SKM-1 (cell line): ENCODE measurements around the gene SLC22A23.

Experiments used
- DNase-seq: peaks from one replicate; lab custom pipeline; 2025; ENCODE audit not compliant: unreplicated experiment; lab: John Stamatoyannopoulos, UW

The SLC22A23 gene

DNA sequence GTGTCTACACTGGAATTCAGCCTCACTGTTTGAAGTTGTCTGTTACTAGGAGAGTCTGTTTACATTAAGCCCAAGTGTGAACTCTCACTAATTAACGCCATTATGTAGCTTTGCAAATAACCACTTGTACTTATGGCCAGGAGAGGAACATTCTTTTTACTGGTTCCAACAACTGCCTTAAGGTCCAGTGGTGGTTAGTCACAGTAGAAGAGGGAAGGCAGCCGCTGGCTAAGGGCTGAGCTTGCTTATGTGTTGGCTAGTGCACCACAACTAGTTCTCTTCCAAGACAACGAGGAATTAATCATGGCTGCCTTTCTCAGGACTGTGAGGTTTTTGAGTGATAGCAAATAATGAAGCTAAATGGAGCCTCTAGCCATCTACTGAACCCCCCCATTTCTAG lies 14.9 kb upstream of the SLC22A23 start:
- DNase-seq, result no peak

DNA sequence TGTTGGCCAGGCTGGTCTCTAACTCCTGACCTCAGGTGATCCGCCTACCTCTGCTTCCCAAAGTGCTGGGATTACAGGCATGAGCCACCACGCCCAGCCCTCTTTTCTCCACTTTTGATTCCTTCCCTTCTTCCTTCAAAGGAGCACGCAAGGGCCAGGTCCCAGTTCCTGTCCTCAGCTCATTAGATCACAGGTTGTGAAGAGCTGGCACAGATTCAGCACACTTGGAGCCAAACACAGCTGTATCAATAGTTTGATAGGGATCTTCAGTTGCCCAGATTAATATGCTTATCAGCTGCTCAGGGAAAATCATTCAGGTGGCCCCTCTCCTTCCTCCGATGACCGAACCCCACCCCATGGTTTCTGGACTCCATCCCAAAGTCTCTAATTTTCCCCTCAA lies 14.4 kb upstream of the SLC22A23 start:
- DNase-seq, result no peak

- no peak for DNase-seq
Observed at GRCh38 chr6:3468585-3468984, 11.7 kb upstream of the SLC22A23 start.

- DNase-seq, result no peak
Observed at GRCh38 chr6:3467996-3468395, 11.1 kb upstream of the SLC22A23 start.

- no peak for DNase-seq
Observed at GRCh38 chr6:3466488-3467219, 9.8 kb upstream of the SLC22A23 start.

DNA sequence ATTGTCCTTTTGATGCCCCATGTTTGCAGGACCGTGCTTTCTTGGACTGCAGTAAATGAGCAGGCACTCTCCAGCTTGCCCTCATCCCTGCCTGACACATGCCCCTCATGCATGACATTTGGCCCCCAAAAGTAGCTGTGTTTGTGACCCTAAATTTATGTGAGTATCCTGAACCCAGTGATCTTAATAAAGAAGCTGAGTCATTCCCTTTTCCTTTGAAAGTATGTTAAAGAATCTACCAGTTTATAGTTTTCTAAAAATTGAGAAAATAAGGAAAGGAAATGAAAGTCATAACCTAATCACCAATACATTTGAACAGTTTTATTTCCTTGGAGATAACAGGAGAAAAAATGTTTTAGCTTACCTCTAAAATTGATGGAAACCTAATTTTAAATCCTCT lies 3.4 kb upstream of the SLC22A23 start:
- DNase-seq, result no peak

GRCh38 chr6:3458706-3459421 lies 2.0 kb upstream of the SLC22A23 start:
- no peak for DNase-seq

DNA sequence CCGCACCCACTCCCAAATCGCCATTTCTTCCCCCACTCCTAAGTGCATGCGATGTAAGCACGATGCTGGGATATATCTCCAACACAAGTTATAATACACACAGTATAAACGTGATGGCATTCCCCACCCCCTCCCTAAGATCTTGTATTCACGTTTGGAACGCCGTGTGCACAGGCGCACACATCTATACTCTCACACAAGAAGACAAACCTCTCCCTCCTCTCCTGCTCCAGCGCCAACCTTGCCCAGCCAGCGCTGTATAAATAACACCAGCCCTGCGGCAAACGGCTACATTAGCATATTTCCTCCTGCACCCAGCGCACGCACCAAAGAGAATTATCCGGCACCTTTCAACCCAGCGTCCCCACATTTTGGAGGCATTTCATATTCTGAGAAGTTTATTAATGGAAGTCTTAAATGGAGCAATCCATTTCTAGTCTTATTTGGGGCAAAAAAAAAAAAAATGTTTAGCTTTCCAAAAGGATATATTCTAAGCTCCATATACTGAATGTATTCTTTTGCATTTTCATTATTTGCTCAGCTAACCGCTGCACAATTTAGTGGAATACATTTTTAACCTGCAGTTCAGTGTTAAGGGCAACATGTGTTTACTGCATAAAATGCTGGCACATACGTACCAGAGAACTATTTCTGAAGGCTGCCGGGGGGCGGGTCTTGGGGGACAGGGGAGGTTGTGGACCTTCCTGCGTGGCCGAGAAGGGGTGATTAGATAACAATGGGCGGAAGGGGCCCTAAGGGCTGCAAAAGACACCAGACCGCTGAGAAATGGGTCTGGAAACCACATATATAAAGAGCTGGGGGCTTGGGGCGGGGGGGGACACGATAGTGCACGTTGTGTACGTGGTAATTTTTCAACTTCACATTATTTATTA lies 1.1 kb upstream of the SLC22A23 start:
- DNase-seq, result no peak

- no peak for DNase-seq
Observed at GRCh38 chr6:3456395-3456897, 404 bp downstream of the SLC22A23 start.

DNA sequence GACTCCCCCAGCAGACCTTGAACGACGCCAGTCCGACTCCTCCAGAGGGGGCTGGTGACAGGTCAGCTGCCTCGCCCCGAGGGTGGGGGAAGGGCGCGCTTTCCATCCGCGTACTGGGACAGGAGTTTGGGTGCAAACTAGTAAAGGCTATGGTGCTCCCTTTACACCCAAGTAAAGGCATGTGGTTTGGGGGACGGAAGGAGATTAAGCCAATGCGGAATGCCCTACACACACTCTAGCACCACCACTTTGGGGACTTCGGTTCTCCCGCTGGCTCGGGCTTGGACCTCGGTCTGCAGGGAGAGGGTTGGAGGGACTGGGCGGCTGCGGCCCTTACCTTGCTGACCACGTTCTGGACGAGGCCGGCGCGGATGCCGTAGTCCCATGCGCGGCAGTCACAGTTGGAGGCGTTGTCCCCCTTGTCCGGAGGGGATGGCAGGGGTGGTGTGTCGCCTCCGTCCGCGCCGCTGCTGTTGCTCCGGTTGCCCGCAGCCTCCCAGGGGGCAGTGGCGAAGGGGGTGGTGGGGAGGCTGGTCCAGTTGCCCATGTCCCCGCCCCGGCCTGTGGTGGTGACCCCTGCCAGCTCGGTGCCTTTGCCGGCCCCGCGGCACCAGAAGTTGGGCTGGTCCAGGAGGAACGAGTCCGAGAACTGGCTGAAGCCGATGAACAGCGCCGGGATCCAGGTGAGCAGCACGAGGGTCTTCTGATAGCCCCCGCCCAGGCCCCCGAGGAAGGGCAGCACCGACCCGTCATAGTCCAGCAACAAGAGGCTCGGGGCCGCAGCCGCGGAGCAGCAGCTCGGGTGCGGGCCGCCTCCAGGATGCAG lies 1.1 kb downstream of the SLC22A23 start:
- no peak for DNase-seq

- DNase-seq, result no peak
Observed at GRCh38 chr6:3455147-3455568, 1.7 kb downstream of the SLC22A23 start.

GRCh38 chr6:3454273-3455010 lies 2.4 kb downstream of the SLC22A23 start:
- no peak for DNase-seq

GRCh38 chr6:3453413-3454272 lies 3.2 kb downstream of the SLC22A23 start:
- DNase-seq, result no peak

DNA sequence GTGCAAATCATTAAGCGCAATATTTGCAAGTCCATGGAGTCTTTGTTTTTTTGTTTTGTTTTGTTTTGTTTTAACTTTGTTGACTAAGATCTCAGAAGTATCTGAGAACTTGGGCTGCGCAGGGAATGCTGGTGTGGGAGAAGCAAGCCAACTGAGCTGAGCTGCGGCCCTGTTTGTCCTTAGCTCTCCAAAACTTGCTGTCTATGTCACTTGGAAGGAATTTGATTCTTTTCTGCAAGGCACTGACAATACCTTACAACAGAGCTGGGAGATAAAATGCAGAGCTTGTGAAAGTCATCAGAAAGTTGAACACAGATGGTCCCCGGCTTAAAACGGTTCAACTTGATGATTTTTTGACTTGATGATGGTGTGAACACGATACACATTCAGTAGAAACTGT lies 5.4 kb downstream of the SLC22A23 start:
- no peak for DNase-seq

- no peak for DNase-seq
Observed at GRCh38 chr6:3450888-3451287, 6.0 kb downstream of the SLC22A23 start.

DNA sequence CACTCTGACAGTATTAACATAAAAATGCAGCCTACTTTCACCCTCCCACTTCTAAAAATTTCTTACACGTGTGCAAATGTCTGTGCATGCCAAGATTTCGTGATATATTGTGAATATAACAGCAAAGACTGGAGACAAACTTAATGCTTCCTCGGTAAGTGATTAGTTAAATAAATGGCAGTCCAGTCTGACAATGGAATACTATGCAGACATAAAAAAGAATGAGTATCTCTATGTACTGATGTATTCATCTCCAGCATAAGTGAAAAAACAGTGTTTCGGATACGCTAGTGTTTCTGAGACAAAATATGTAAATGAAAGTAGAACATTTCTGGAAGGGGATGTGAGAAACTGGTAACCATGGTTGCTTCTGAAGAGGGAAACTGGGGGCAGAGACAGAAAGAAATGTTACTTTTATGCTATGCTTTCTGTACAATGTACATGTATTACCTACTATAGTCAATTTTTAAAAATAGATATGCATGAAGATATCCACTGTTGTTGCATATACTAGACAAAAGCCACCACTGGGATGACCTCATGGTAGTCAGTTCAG lies 7.0 kb downstream of the SLC22A23 start:
- DNase-seq, result no peak

- no peak for DNase-seq
Observed at GRCh38 chr6:3449321-3449720, 7.5 kb downstream of the SLC22A23 start.

- DNase-seq, result no peak
Observed at GRCh38 chr6:3447005-3447404, 9.8 kb downstream of the SLC22A23 start.

GRCh38 chr6:3446184-3446583 lies 10.7 kb downstream of the SLC22A23 start:
- DNase-seq, result no peak
